Gastrocnemius medialis (tissue), 4 donors: ENCODE measurements around the gene CTDSPL. TPM values are rescaled to one million over a fixed set of nuclear protein-coding genes. Genes with fewer than 3 reads are reported as not detected.

Source experiments
- ATAC-seq, 2 donors: fragments of 150-250 bp; one replicate each; pipeline ENCODE4 v1.9.1; 2016
- DNase-seq, 2 donors: peaks; one replicate each; pipeline ENCODE4 v3.0.0-alpha.2; 2019
- H3K27ac ChIP-seq, 4 donors: fragments of 200-600 bp; sonication (generic); 1 replicate in 1 of 4; 2 replicates in 3 of 4; pipeline ENCODE4 v1.5.1; 2016 to 2018; ENCODE audit warnings: mild to moderate bottlenecking in 2 of 4, moderate library complexity in 1 of 4
- H3K27me3 ChIP-seq, 3 donors: fragments of 200-600 bp; sonication (generic) in 2 of 3; 1 replicate in 1 of 3; 2 replicates in 2 of 3; pipeline versions ENCODE4 v1.5.1 to v1.6.0; 2016 to 2019; ENCODE audit warnings: mild to moderate bottlenecking in 1 of 3, moderate library complexity in 1 of 3
- H3K36me3 ChIP-seq, 2 donors: fragments of 200-600 bp; sonication (generic) in 1 of 2; one replicate each; pipeline ENCODE4 v1.5.1; 2017 to 2018
- H3K4me1 ChIP-seq, 2 donors: fragments of 200-600 bp; sonication (generic) in 1 of 2; one replicate each; pipeline ENCODE4 v1.5.1; 2016 to 2017; ENCODE audit warnings: mild to moderate bottlenecking in 2 of 2
- H3K4me3 ChIP-seq, 4 donors: fragments of 200-600 bp; sonication (generic) in 3 of 4; 1 replicate in 1 of 4; 2 replicates in 3 of 4; pipeline ENCODE4 v1.5.1; 2016 to 2019; ENCODE audit warnings: mild to moderate bottlenecking in 2 of 4
- H3K9me3 ChIP-seq, 3 donors: fragments of 200-600 bp; sonication (generic) in 2 of 3; 1 replicate in 1 of 3; 2 replicates in 2 of 3; pipeline ENCODE4 v1.5.1; 2016 to 2019
- CTCF ChIP-seq, 5 experiments: fragments of 450-650 bp in 3 of 5; fragments of 200-600 bp in 2 of 5; sonication (generic) in 2 of 5; IDR thresholded peaks in 4 of 5; conservative IDR thresholded peaks in 1 of 5; 1 replicate in 4 of 5; 2 replicates in 1 of 5; pipeline ENCODE4 v1.5.1; 2016 to 2019; ENCODE audit warnings: antibody characterized with exemption in 5 of 5, mild to moderate bottlenecking in 3 of 5, moderate library complexity in 3 of 5
- POLR2A ChIP-seq, 2 donors: fragments of 450-650 bp; IDR thresholded peaks; one replicate each; pipeline ENCODE4 v1.6.1; 2017; ENCODE audit warnings: antibody characterized with exemption in 2 of 2, mild to moderate bottlenecking in 2 of 2, moderate library complexity in 2 of 2
- in situ Hi-C, 4 donors: fragments of 200-750 bp; cut with MboI; loops; one replicate each; pipeline versions ENCODE4 v1.15.0 to v1.8.0; 2017; ENCODE audit warnings: low sequenced_read_pairs in 4 of 4
- intact Hi-C: fragments of 100-400 bp; cut with DNase I; formaldehyde crosslinking; loops from one replicate; pipeline ENCODE4 v1.15.1; 2023; ENCODE audit warnings: low total_unique reads
- total RNA-seq, 4 donors: library from RNA; depleted of rRNA; stranded (reverse); fragments of >200 nt; gene quantifications; one replicate each; pipeline versions ENCODE4 v1.1.0 to v1.2.3, GENCODE V29; 2016

The CTDSPL gene
- total RNA-seq, 4 donors from 2014 or later = 12.1 to 23.1 (median 14.6) TPM

- Histone ChIP-seq H3K4me3 (no peak overlapping the region), H3K27me3 (no peaks in the 10 kb centered on the region), H3K4me1 (no peaks in the 10 kb centered on the region), H3K9me3 (no peaks in the 10 kb centered on the region), H3K27ac (no peak overlapping the region), H3K36me3 (no peaks in the 10 kb centered on the region)
- DNase-seq (no peak), ATAC-seq (no peak)
- in situ Hi-C loops (no loop called here), intact Hi-C loops (no loop called here)
- TF ChIP-seq CTCF (IDR thresholded peaks at IDR 0.05 in 4 of 5, conservative IDR thresholded peaks at IDR 0.05 in 1 of 5) = no peak
- no peak for TF ChIP-seq POLR2A (IDR thresholded peaks at IDR 0.05)
These were observed 10.9 kb downstream of the CTDSPL start for GRCh38 chr3:37872413-37873160.

- in situ Hi-C loops = no loop called here
- no peak overlapping the region for H3K4me3 ChIP-seq
- H3K27ac ChIP-seq = no peak overlapping the region
- TF ChIP-seq POLR2A (IDR thresholded peaks at IDR 0.05) (no peak), CTCF (IDR thresholded peaks at IDR 0.05 in 4 of 5, conservative IDR thresholded peaks at IDR 0.05 in 1 of 5) (no peak)
- H3K9me3 ChIP-seq = no peaks in the 10 kb centered on the region
- intact Hi-C loops = no loop called here
- DNase-seq = no peak
- no peaks in the 10 kb centered on the region for H3K36me3 ChIP-seq
- ATAC-seq = no peak
- H3K4me1 ChIP-seq = no peaks in the 10 kb centered on the region
- no peaks in the 10 kb centered on the region for H3K27me3 ChIP-seq
These were observed 14.6 kb downstream of the CTDSPL start for GRCh38 chr3:37876279-37876678.

GRCh38 chr3:37882711-37883110 is 21.0 kb downstream of the CTDSPL start:
- Histone ChIP-seq H3K36me3 (no peaks in the 10 kb centered on the region), H3K4me1 (peaks cover 12 to 28% of the 10 kb centered on the region in 2 donors), H3K27ac (no peak overlapping the region), H3K27me3 (no peaks in the 10 kb centered on the region), H3K9me3 (no peaks in the 10 kb centered on the region), H3K4me3 (no peak overlapping the region)
- DNase-seq = no peak
- no peak for TF ChIP-seq POLR2A (IDR thresholded peaks at IDR 0.05)
- TF ChIP-seq CTCF (IDR thresholded peaks at IDR 0.05 in 4 of 5, conservative IDR thresholded peaks at IDR 0.05 in 1 of 5) = no peak
- intact Hi-C loops = no loop called here
- in situ Hi-C loops = no loop called here
- ATAC-seq = no peak

- Histone ChIP-seq H3K9me3 (no peaks in the 10 kb centered on the region), H3K4me1 (peaks cover 15 to 39% of the 10 kb centered on the region in 2 donors), H3K27me3 (no peaks in the 10 kb centered on the region), H3K27ac (no peak overlapping the region), H3K36me3 (no peaks in the 10 kb centered on the region), H3K4me3 (no peak overlapping the region)
- DNase-seq = no peak
- in situ Hi-C loops (no loop called here), intact Hi-C loops (no loop called here)
- ATAC-seq = no peak
- TF ChIP-seq POLR2A (IDR thresholded peaks at IDR 0.05) = no peak
- TF ChIP-seq CTCF (IDR thresholded peaks at IDR 0.05 in 4 of 5, conservative IDR thresholded peaks at IDR 0.05 in 1 of 5) = no peak
These were observed 24.1 kb downstream of the CTDSPL start for GRCh38 chr3:37885814-37886213.

- Histone ChIP-seq H3K27ac (no peak overlapping the region), H3K36me3 (no peaks in the 10 kb centered on the region), H3K9me3 (no peaks in the 10 kb centered on the region), H3K27me3 (no peaks in the 10 kb centered on the region), H3K4me3 (no peak overlapping the region), H3K4me1 (peaks cover 21 to 39% of the 10 kb centered on the region in 2 donors)
- in situ Hi-C loops (no loop called here), intact Hi-C loops (no loop called here)
- ATAC-seq = no peak
- no peak for TF ChIP-seq POLR2A (IDR thresholded peaks at IDR 0.05)
- TF ChIP-seq CTCF (IDR thresholded peaks at IDR 0.05 in 4 of 5, conservative IDR thresholded peaks at IDR 0.05 in 1 of 5) = no peak
- DNase-seq = no peak
These were observed 24.7 kb downstream of the CTDSPL start for GRCh38 chr3:37886395-37886794.
